Measurements from ENCODE around the gene TM6SF1. TPM values are rescaled to one million over a fixed set of nuclear protein-coding genes. Genes with fewer than 3 reads are reported as not detected.
A peak's percentile ranks its signal among the peaks of the same experiment; 100 is the strongest.

Gene TM6SF1
- total and polyA plus RNA-seq, 9 of the 15 experiments (the other 6 are each of a cell fraction or from before 2014, with no cell fraction given), result 1.0 to 5.6 (median 3.5) TPM

DNA sequence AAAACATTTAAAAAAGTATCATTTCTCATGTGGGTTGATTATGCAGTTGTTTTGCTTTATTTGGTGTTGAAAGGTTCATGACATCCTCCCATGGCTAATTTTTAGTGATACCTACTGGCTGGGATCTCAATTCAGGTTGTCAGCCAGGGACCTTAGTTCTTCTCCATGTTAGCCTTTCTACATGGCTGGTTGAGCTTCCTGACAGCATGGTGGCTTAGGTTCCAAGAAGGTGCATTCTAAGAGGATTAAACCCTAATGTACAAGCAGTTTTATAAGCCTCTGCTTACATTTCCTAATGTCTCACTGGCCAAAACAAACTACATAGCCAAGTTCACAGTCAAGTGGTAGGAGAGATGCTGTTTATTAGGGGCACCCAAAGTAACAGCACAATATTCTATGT is 9.4 kb upstream of the TM6SF1 start:
- peak in 1 of 3 experiments; percentile 68 for TF ChIP-seq YY1 (IDR thresholded peaks at IDR 0.05; ENCODE audit: borderline replicate concordance in 1 of 3, control insufficient read depth in 1 of 3, extremely low read depth in 1 of 3, insufficient read depth in 3 of 3, insufficient read length in 1 of 3, insufficient replicate concordance in 2 of 3, low read depth in 1 of 3, low read length in 2 of 3)
- TF ChIP-seq, protein P1, sequence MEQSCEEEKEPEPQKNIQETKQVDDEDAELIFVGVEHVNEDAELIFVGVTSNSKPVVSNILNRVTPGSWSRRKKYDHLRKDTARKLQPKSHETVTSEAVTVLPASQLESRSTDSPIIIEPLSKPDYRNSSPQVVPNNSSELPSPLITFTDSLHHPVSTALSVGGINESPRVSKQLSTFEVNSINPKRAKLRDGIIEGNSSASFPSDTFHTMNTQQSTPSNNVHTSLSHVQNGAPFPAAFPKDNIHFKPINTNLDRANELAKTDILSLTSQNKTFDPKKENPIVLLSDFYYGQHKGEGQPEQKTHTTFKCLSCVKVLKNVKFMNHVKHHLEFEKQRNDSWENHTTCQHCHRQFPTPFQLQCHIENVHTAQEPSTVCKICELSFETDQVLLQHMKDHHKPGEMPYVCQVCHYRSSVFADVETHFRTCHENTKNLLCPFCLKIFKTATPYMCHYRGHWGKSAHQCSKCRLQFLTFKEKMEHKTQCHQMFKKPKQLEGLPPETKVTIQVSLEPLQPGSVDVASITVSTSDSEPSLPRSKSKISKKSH (CRISPR knock-in tag; IDR thresholded peaks at IDR 0.05), result no peak
- DNase-seq (ENCODE audit: extremely low read depth in 1 of 4, low spot score in 3 of 4) (no peak), ATAC-seq (no peak), FAIRE-seq (no peak)
- no peak overlapping the region for H3K9ac ChIP-seq (ENCODE audit: insufficient read depth in 1 of 2, low read depth in 2 of 2, low read length in 2 of 2)
- ChIA-PET POLR2A (no interaction called here), CTCF (ENCODE audit: low intra/inter-chr PET ratio) (no interaction called here)
- H2AFZ ChIP-seq (ENCODE audit: low read depth, low read length), result no peak overlapping the region
- H3K4me2 ChIP-seq (ENCODE audit: insufficient read depth, low read length), result no peak overlapping the region
- H3K36me3 ChIP-seq (ENCODE audit: control insufficient read depth, insufficient read depth, low read length), result no peaks in the 10 kb centered on the region
- no TSS peak for BruUV-seq (replicated peaks)
- no peak overlapping the region for H3K4me3 ChIP-seq
- intact Hi-C loops (cut with micrococcal nuclease), result no loop called here
- no peaks in the 10 kb centered on the region for H4K20me1 ChIP-seq (replicated peaks; ENCODE audit: control insufficient read depth, insufficient read depth, low read length)
- H3K9me3 ChIP-seq (replicated peaks; ENCODE audit: control insufficient read depth, insufficient read depth, low read depth, low read length), result no peaks in the 10 kb centered on the region
- in situ Hi-C loops (cut with MboI), result no loop called here
- H3K4me1 ChIP-seq (replicated peaks in 1 of 2; ENCODE audit: control insufficient read depth in 2 of 2, insufficient read depth in 2 of 2, low read length in 2 of 2), result peaks cover 6 to 29% of the 10 kb centered on the region in 2 experiments
- H3K79me2 ChIP-seq (ENCODE audit: control insufficient read depth, insufficient read depth, low read length), result no peaks in the 10 kb centered on the region
- no peak overlapping the region for H3K27ac ChIP-seq (ENCODE audit: extremely low read depth, low read depth, low read length)
- no peaks in the 10 kb centered on the region for H3K9me1 ChIP-seq (ENCODE audit: control insufficient read depth, insufficient read depth, low read length)
- no peaks in the 10 kb centered on the region for H3K27me3 ChIP-seq (ENCODE audit: control insufficient read depth in 2 of 2, insufficient read depth in 2 of 2, low read length in 2 of 2)

DNA sequence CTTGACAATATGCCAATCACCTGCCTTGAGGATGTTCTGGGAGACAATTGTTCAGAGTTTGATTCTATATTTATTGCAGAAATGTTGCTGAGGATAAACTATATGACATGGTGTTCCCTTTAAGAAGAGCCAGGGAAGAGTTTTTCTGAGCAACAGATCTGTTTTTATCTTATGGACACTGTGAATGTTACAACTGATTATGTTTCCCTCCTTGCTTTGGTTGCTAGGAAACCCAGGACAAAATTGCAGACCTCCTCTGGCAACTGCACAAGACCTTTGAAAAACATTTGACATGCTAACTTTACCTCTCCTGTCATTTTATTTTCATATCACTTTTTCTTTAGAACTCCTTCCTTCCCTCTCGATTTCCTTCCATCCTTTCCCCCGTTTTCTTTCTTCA is 8.2 kb upstream of the TM6SF1 start:
- ATAC-seq, result no peak; the same call in 2 of the 3 replicates
- no peak for FAIRE-seq
- no peaks in the 10 kb centered on the region for H3K79me2 ChIP-seq (ENCODE audit: control insufficient read depth, insufficient read depth, low read length)
- ChIA-PET CTCF (ENCODE audit: low intra/inter-chr PET ratio) (no interaction called here), POLR2A (no interaction called here)
- peaks cover 3 to 20% of the 10 kb centered on the region in 2 experiments for H3K4me1 ChIP-seq (replicated peaks in 1 of 2; ENCODE audit: control insufficient read depth in 2 of 2, insufficient read depth in 2 of 2, low read length in 2 of 2)
- no peaks in the 10 kb centered on the region for H3K9me3 ChIP-seq (replicated peaks; ENCODE audit: control insufficient read depth, insufficient read depth, low read depth, low read length)
- no peaks in the 10 kb centered on the region for H3K27me3 ChIP-seq (ENCODE audit: control insufficient read depth in 2 of 2, insufficient read depth in 2 of 2, low read length in 2 of 2)
- no TSS peak for BruUV-seq (replicated peaks)
- WGBS (ENCODE audit: insufficient coverage, low coverage, missing lambda C conversion rate), result 8% methylated on average over 2 of the region's 2 CpGs
- H3K27ac ChIP-seq (ENCODE audit: extremely low read depth, low read depth, low read length), result no peak overlapping the region
- in situ Hi-C loops (cut with MboI), result no loop called here
- no peak overlapping the region for H3K9ac ChIP-seq (ENCODE audit: insufficient read depth in 1 of 2, low read depth in 2 of 2, low read length in 2 of 2)
- H2AFZ ChIP-seq (ENCODE audit: low read depth, low read length), result peak overlapping the region; percentile 59; the same call in 1 of the 2 replicates
- H3K4me2 ChIP-seq (ENCODE audit: insufficient read depth, low read length), result no peak overlapping the region
- no peak overlapping the region for H3K4me3 ChIP-seq
- DNase-seq (ENCODE audit: extremely low read depth in 1 of 4, low spot score in 3 of 4), result peak in 2 of 4 experiments; percentile 28 to 40
- no peaks in the 10 kb centered on the region for H3K36me3 ChIP-seq (ENCODE audit: control insufficient read depth, insufficient read depth, low read length)
- no peaks in the 10 kb centered on the region for H3K9me1 ChIP-seq (ENCODE audit: control insufficient read depth, insufficient read depth, low read length)
- H4K20me1 ChIP-seq (replicated peaks; ENCODE audit: control insufficient read depth, insufficient read depth, low read length), result no peaks in the 10 kb centered on the region
- intact Hi-C loops (cut with micrococcal nuclease), result no loop called here
- TF ChIP-seq NBN (IDR thresholded peaks at IDR 0.05; ENCODE audit: low read depth) (no peak), ZFPM2 (CRISPR knock-in tag; IDR thresholded peaks at IDR 0.05) (no peak), SIRT6 (IDR thresholded peaks at IDR 0.05; ENCODE audit: low read depth, low read length) (no peak), CBX1 (IDR thresholded peaks at IDR 0.05; ENCODE audit: low read depth) (no peak), ARHGAP35 (IDR thresholded peaks at IDR 0.05; ENCODE audit: partially characterized antibody) (no peak), FOXM1 (IDR thresholded peaks at IDR 0.05; ENCODE audit: low read depth) (no peak), FOXM1 (CRISPR knock-in tag; IDR thresholded peaks at IDR 0.05; ENCODE audit: low read depth) (no peak), RFX1 (IDR thresholded peaks at IDR 0.05) (peak; percentile 76)
- TF ChIP-seq, protein P2, sequence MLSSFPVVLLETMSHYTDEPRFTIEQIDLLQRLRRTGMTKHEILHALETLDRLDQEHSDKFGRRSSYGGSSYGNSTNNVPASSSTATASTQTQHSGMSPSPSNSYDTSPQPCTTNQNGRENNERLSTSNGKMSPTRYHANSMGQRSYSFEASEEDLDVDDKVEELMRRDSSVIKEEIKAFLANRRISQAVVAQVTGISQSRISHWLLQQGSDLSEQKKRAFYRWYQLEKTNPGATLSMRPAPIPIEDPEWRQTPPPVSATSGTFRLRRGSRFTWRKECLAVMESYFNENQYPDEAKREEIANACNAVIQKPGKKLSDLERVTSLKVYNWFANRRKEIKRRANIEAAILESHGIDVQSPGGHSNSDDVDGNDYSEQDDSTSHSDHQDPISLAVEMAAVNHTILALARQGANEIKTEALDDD (IDR thresholded peaks at IDR 0.05), result no peak
- TF ChIP-seq, protein P3, sequence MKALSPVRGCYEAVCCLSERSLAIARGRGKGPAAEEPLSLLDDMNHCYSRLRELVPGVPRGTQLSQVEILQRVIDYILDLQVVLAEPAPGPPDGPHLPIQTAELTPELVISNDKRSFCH (CRISPR knock-in tag; IDR thresholded peaks at IDR 0.05), result no peak
- TF ChIP-seq, protein P3 (tag; IDR thresholded peaks at IDR 0.05), result no peak
- TF ChIP-seq, protein P4, sequence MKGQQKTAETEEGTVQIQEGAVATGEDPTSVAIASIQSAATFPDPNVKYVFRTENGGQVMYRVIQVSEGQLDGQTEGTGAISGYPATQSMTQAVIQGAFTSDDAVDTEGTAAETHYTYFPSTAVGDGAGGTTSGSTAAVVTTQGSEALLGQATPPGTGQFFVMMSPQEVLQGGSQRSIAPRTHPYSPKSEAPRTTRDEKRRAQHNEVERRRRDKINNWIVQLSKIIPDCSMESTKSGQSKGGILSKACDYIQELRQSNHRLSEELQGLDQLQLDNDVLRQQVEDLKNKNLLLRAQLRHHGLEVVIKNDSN (CRISPR knock-in tag; IDR thresholded peaks at IDR 0.05), result no peak

Measured in K562 (cell line).